ENCODE measurements around the gene RBM12. TPM values are rescaled to one million over a fixed set of nuclear protein-coding genes. Genes with fewer than 3 reads are reported as not detected.

The RBM12 gene
- total and polyA plus RNA-seq, 5 donors from 2014 or later, result 46.6 to 128 (median 55.3) TPM

- DNase-seq (no peak), ATAC-seq (ENCODE audit: low read depth in 2 of 2) (no peak)
- Histone ChIP-seq H3K4me1 (ENCODE audit: control insufficient read depth, insufficient read depth, low read length, poor library complexity, severe bottlenecking) (peaks cover 5% of the 10 kb centered on the region), H3K36me3 (ENCODE audit: control insufficient read depth, insufficient read depth, low read length) (peaks cover 48% of the 10 kb centered on the region), H3K27me3 (ENCODE audit: control insufficient read depth, insufficient read depth, low read length) (no peaks in the 10 kb centered on the region), H3K27ac (ENCODE audit: insufficient read depth, low read length, poor library complexity, severe bottlenecking) (no peak overlapping the region), H3K9me3 (ENCODE audit: control insufficient read depth in 2 of 2, low read length in 2 of 2) (no peaks in the 10 kb centered on the region), H3K4me3 (ENCODE audit: low read depth, low read length) (no peak overlapping the region)
- Mint-ChIP-seq H3K9me3 (no peaks in the 10 kb centered on the region), H3K27me3 (no peaks in the 10 kb centered on the region), H3K4me3 (no peak overlapping the region), H3K4me1 (peaks cover 3 to 10% (median 5%) of the 10 kb centered on the region in 4 donors), H3K36me3 (peaks cover 50% of the 10 kb centered on the region), H3K27ac (peak overlapping the region in 1 of 3 donors; percentile 43)
Measured at GRCh38 chr20:35669681-35670080, 5.0 kb upstream of the RBM12 start.

- H3K9me3 Mint-ChIP-seq, result no peaks in the 10 kb centered on the region
- peaks cover 3 to 10% (median 5%) of the 10 kb centered on the region in 4 donors for H3K4me1 Mint-ChIP-seq
- Histone ChIP-seq H3K4me1 (ENCODE audit: control insufficient read depth, insufficient read depth, low read length, poor library complexity, severe bottlenecking) (peaks cover 10% of the 10 kb centered on the region), H3K9me3 (ENCODE audit: control insufficient read depth in 2 of 2, low read length in 2 of 2) (no peaks in the 10 kb centered on the region), H3K27ac (ENCODE audit: insufficient read depth, low read length, poor library complexity, severe bottlenecking) (no peak overlapping the region), H3K4me3 (ENCODE audit: low read depth, low read length) (no peak overlapping the region), H3K27me3 (ENCODE audit: control insufficient read depth, insufficient read depth, low read length) (no peaks in the 10 kb centered on the region), H3K36me3 (ENCODE audit: control insufficient read depth, insufficient read depth, low read length) (peaks cover 48% of the 10 kb centered on the region)
- H3K27me3 Mint-ChIP-seq, result no peaks in the 10 kb centered on the region
- no peak overlapping the region for H3K4me3 Mint-ChIP-seq
- DNase-seq (no peak), ATAC-seq (ENCODE audit: low read depth in 2 of 2) (no peak)
- no peak overlapping the region for H3K27ac Mint-ChIP-seq
- peaks cover 47% of the 10 kb centered on the region for H3K36me3 Mint-ChIP-seq
Measured at GRCh38 chr20:35669221-35669620, 4.5 kb upstream of the RBM12 start.

- Mint-ChIP-seq H3K9me3 (no peaks in the 10 kb centered on the region), H3K4me1 (peaks cover 25 to 36% (median 31%) of the 10 kb centered on the region in 4 donors), H3K36me3 (peaks cover 25% of the 10 kb centered on the region), H3K4me3 (peak overlapping the region in 2 of 4 donors; percentile 48 to 61), H3K27ac (peak overlapping the region in 1 of 3 donors; percentile 98), H3K27me3 (no peaks in the 10 kb centered on the region)
- no peak for DNase-seq
- H3K36me3 ChIP-seq (ENCODE audit: control insufficient read depth, insufficient read depth, low read length), result peaks cover 27% of the 10 kb centered on the region
- H3K4me1 ChIP-seq (ENCODE audit: control insufficient read depth, insufficient read depth, low read length, poor library complexity, severe bottlenecking), result peaks cover 43% of the 10 kb centered on the region
- no peak overlapping the region for H3K4me3 ChIP-seq (ENCODE audit: low read depth, low read length)
- H3K27ac ChIP-seq (ENCODE audit: insufficient read depth, low read length, poor library complexity, severe bottlenecking), result no peak overlapping the region
- H3K27me3 ChIP-seq (ENCODE audit: control insufficient read depth, insufficient read depth, low read length), result no peaks in the 10 kb centered on the region
- no peak for ATAC-seq (ENCODE audit: low read depth in 2 of 2)
- H3K9me3 ChIP-seq (ENCODE audit: control insufficient read depth in 2 of 2, low read length in 2 of 2), result no peaks in the 10 kb centered on the region
Measured at GRCh38 chr20:35665949-35666288, 1.2 kb upstream of the RBM12 start.

- Mint-ChIP-seq H3K4me3 (peak overlapping the region; percentile 95 to 97 (median 96)), H3K4me1 (peaks cover 34 to 56% (median 49%) of the 10 kb centered on the region in 4 donors), H3K9me3 (no peaks in the 10 kb centered on the region), H3K27me3 (no peaks in the 10 kb centered on the region), H3K27ac (peak overlapping the region; percentile 98 to 100 (median 99)), H3K36me3 (peaks cover 15% of the 10 kb centered on the region)
- H3K4me1 ChIP-seq (ENCODE audit: control insufficient read depth, insufficient read depth, low read length, poor library complexity, severe bottlenecking), result peaks cover 64% of the 10 kb centered on the region
- H3K36me3 ChIP-seq (ENCODE audit: control insufficient read depth, insufficient read depth, low read length), result peaks cover 6% of the 10 kb centered on the region
- no peaks in the 10 kb centered on the region for H3K27me3 ChIP-seq (ENCODE audit: control insufficient read depth, insufficient read depth, low read length)
- peak overlapping the region; percentile 90 for H3K4me3 ChIP-seq (ENCODE audit: low read depth, low read length)
- DNase-seq (peak; percentile 60 to 86 (median 78)), ATAC-seq (ENCODE audit: low read depth in 2 of 2) (peak; percentile 60 to 63)
- no peaks in the 10 kb centered on the region for H3K9me3 ChIP-seq (ENCODE audit: control insufficient read depth in 2 of 2, low read length in 2 of 2)
- peak overlapping the region; percentile 100 for H3K27ac ChIP-seq (ENCODE audit: insufficient read depth, low read length, poor library complexity, severe bottlenecking)
Measured at GRCh38 chr20:35663516-35664465, 909 bp downstream of the RBM12 start.

GRCh38 chr20:35662551-35662950, 2.1 kb downstream of the RBM12 start:
- H3K27ac Mint-ChIP-seq, result peak overlapping the region; percentile 98 to 100 (median 99)
- Histone ChIP-seq H3K4me1 (ENCODE audit: control insufficient read depth, insufficient read depth, low read length, poor library complexity, severe bottlenecking) (peaks cover 76% of the 10 kb centered on the region), H3K4me3 (ENCODE audit: low read depth, low read length) (peak overlapping the region; percentile 90), H3K27ac (ENCODE audit: insufficient read depth, low read length, poor library complexity, severe bottlenecking) (peak overlapping the region; percentile 100), H3K36me3 (ENCODE audit: control insufficient read depth, insufficient read depth, low read length) (no peaks in the 10 kb centered on the region), H3K27me3 (ENCODE audit: control insufficient read depth, insufficient read depth, low read length) (no peaks in the 10 kb centered on the region), H3K9me3 (ENCODE audit: control insufficient read depth in 2 of 2, low read length in 2 of 2) (no peaks in the 10 kb centered on the region)
- peaks cover 8% of the 10 kb centered on the region for H3K36me3 Mint-ChIP-seq
- no peaks in the 10 kb centered on the region for H3K9me3 Mint-ChIP-seq
- DNase-seq (no peak), ATAC-seq (ENCODE audit: low read depth in 2 of 2) (no peak)
- no peaks in the 10 kb centered on the region for H3K27me3 Mint-ChIP-seq
- peaks cover 31 to 66% (median 54%) of the 10 kb centered on the region in 4 donors for H3K4me1 Mint-ChIP-seq
- H3K4me3 Mint-ChIP-seq, result peak overlapping the region; percentile 95 to 97 (median 96)

- Mint-ChIP-seq H3K4me3 (peak overlapping the region; percentile 95 to 97 (median 96)), H3K4me1 (peaks cover 37 to 72% (median 60%) of the 10 kb centered on the region in 4 donors), H3K27ac (peak overlapping the region; percentile 79 to 99 (median 98)), H3K27me3 (no peaks in the 10 kb centered on the region), H3K9me3 (no peaks in the 10 kb centered on the region), H3K36me3 (peaks cover 13% of the 10 kb centered on the region)
- ATAC-seq (ENCODE audit: low read depth in 2 of 2) (no peak), DNase-seq (no peak)
- Histone ChIP-seq H3K27ac (ENCODE audit: insufficient read depth, low read length, poor library complexity, severe bottlenecking) (peak overlapping the region; percentile 100), H3K27me3 (ENCODE audit: control insufficient read depth, insufficient read depth, low read length) (no peaks in the 10 kb centered on the region), H3K4me1 (ENCODE audit: control insufficient read depth, insufficient read depth, low read length, poor library complexity, severe bottlenecking) (peaks cover 83% of the 10 kb centered on the region), H3K9me3 (ENCODE audit: control insufficient read depth in 2 of 2, low read length in 2 of 2) (no peaks in the 10 kb centered on the region), H3K36me3 (ENCODE audit: control insufficient read depth, insufficient read depth, low read length) (no peaks in the 10 kb centered on the region), H3K4me3 (ENCODE audit: low read depth, low read length) (peak overlapping the region; percentile 90)
Measured at GRCh38 chr20:35661908-35662307, 2.8 kb downstream of the RBM12 start.

- Mint-ChIP-seq H3K4me3 (peak overlapping the region; percentile 95 to 97 (median 96)), H3K4me1 (peaks cover 37 to 77% (median 66%) of the 10 kb centered on the region in 4 donors), H3K36me3 (peaks cover 13% of the 10 kb centered on the region), H3K27me3 (no peaks in the 10 kb centered on the region), H3K9me3 (no peaks in the 10 kb centered on the region), H3K27ac (peak overlapping the region; percentile 79 to 98 (median 90))
- peak overlapping the region; percentile 90 for H3K4me3 ChIP-seq (ENCODE audit: low read depth, low read length)
- H3K9me3 ChIP-seq (ENCODE audit: control insufficient read depth in 2 of 2, low read length in 2 of 2), result no peaks in the 10 kb centered on the region
- peaks cover 84% of the 10 kb centered on the region for H3K4me1 ChIP-seq (ENCODE audit: control insufficient read depth, insufficient read depth, low read length, poor library complexity, severe bottlenecking)
- ATAC-seq (ENCODE audit: low read depth in 2 of 2), result no peak
- peak overlapping the region; percentile 100 for H3K27ac ChIP-seq (ENCODE audit: insufficient read depth, low read length, poor library complexity, severe bottlenecking)
- peak in 1 of 3 donors; percentile 49 for DNase-seq
- H3K36me3 ChIP-seq (ENCODE audit: control insufficient read depth, insufficient read depth, low read length), result no peaks in the 10 kb centered on the region
- no peaks in the 10 kb centered on the region for H3K27me3 ChIP-seq (ENCODE audit: control insufficient read depth, insufficient read depth, low read length)
Measured at GRCh38 chr20:35661053-35661452, 3.6 kb downstream of the RBM12 start.
